ENCODE results near the gene YJU2. TPM values are rescaled to one million over a fixed set of nuclear protein-coding genes. Genes with fewer than 3 reads are reported as not detected.

Gene YJU2
- total and polyA plus RNA-seq, 2 of the 13 experiments (the other 11 are each of a cell fraction or from before 2014, with no cell fraction given), result 9.3 to 17.9 TPM

- POLR2A ChIA-PET, result interaction anchor here (0.8 to 2.8 kb wide), 14 partner anchors 10 to 124 kb away, joined by 3 to 23 read pairs (median 4); partner anchors contain the start of genes MPND, STAP2 and YJU2
- peak overlapping the region; percentile 73 for H3K27ac ChIP-seq (ENCODE audit: extremely low read length, insufficient read depth, low read length)
- H3K4me3 ChIP-seq (replicated peaks in 1 of 3; ENCODE audit: insufficient read depth in 1 of 3, low read depth in 2 of 3, low read length in 3 of 3), result no peak overlapping the region
- H3K36me3 ChIP-seq (replicated peaks in 1 of 2; ENCODE audit: control insufficient read depth in 1 of 2, insufficient read depth in 2 of 2, low read length in 2 of 2), result peaks cover 7 to 13% of the 10 kb centered on the region in 2 experiments; a peak in 3 of 5 replicates
- DNase-seq (ENCODE audit: low spot score) (peak; percentile 72), ATAC-seq (peak; percentile 88), FAIRE-seq (peak; percentile 87)
- no peaks in the 10 kb centered on the region for H3K9me3 ChIP-seq (ENCODE audit: low read length)
- BruUV-seq (replicated peaks), result no TSS peak
- no peak overlapping the region for H2AFZ ChIP-seq (ENCODE audit: low read length)
- no peak overlapping the region for H3K9ac ChIP-seq (ENCODE audit: insufficient read depth, low read depth, low read length)
- no peaks in the 10 kb centered on the region for H3K79me2 ChIP-seq (ENCODE audit: insufficient read depth, low read length)
- H3K4me2 ChIP-seq (ENCODE audit: low read depth, low read length), result no peak overlapping the region
- CTCF ChIA-PET (ENCODE audit: low intra/inter-chr PET ratio, low total read pairs), result interaction anchor here (0.6 to 3.2 kb wide), 5 partner anchors 31 to 133 kb away, joined by 3 to 41 read pairs (median 4); partner anchors contain the start of gene SH3GL1
- intact Hi-C loops (cut with micrococcal nuclease; ENCODE audit: unreplicated experiment), result loop anchor here (1.0 to 5.0 kb wide), 4 partner anchors 44 to 135 kb away; partner anchors contain the start of genes CHAF1A, MPND and SH3GL1
- in situ Hi-C loops (cut with HindIII; ENCODE audit: extremely low pct_ligation_motif_present, low pct_unique_long_range_greater_than_20kb), result loop anchor here (5.0 kb wide), 1 partner anchor 85 kb away; no protein-coding TSS in a partner anchor
- H4K20me1 ChIP-seq (ENCODE audit: insufficient read depth, low read length), result no peaks in the 10 kb centered on the region
- 34% methylated on average over 16 of the region's 21 CpGs for WGBS (ENCODE audit: low lambda C conversion rate)
- H3K4me1 ChIP-seq (ENCODE audit: insufficient read depth, low read length), result peaks cover 20% of the 10 kb centered on the region
- no peaks in the 10 kb centered on the region for H3K27me3 ChIP-seq (ENCODE audit: control insufficient read depth in 1 of 2, insufficient read depth in 2 of 2, low read length in 2 of 2)
- TF ChIP-seq RNF219 (CRISPR knock-in tag; IDR thresholded peaks at IDR 0.05), result no peak
- no peak for TF ChIP-seq ZKSCAN1 (IDR thresholded peaks at IDR 0.05; ENCODE audit: low read length)
- TF ChIP-seq ATF7-NPFF (CRISPR knock-in tag; IDR thresholded peaks at IDR 0.05; ENCODE audit: low read depth), result no peak
- TF ChIP-seq FUBP1 (CRISPR knock-in tag; IDR thresholded peaks at IDR 0.05; ENCODE audit: borderline replicate concordance), result no peak
- no peak for TF ChIP-seq MYPOP (CRISPR knock-in tag; IDR thresholded peaks at IDR 0.05)
- no peak for TF ChIP-seq ZNF800 (CRISPR knock-in tag; IDR thresholded peaks at IDR 0.05)
- TF ChIP-seq STAG1 (CRISPR knock-in tag; IDR thresholded peaks at IDR 0.05), result peak; percentile 95
- TF ChIP-seq RERE (CRISPR knock-in tag; IDR thresholded peaks at IDR 0.05; ENCODE audit: low read depth), result no peak
Measured at GRCh38 chr19:4267101-4267900, 20.4 kb downstream of the YJU2 start.
